Glomerular visceral epithelial cell (primary cell): ENCODE measurements around the gene UROC1.

Experiments used
- DNase-seq: peaks from one replicate; pipeline ENCODE4 v3.0.0-alpha.2; 2016; ENCODE audit errors: extremely low spot score

The UROC1 gene

DNA sequence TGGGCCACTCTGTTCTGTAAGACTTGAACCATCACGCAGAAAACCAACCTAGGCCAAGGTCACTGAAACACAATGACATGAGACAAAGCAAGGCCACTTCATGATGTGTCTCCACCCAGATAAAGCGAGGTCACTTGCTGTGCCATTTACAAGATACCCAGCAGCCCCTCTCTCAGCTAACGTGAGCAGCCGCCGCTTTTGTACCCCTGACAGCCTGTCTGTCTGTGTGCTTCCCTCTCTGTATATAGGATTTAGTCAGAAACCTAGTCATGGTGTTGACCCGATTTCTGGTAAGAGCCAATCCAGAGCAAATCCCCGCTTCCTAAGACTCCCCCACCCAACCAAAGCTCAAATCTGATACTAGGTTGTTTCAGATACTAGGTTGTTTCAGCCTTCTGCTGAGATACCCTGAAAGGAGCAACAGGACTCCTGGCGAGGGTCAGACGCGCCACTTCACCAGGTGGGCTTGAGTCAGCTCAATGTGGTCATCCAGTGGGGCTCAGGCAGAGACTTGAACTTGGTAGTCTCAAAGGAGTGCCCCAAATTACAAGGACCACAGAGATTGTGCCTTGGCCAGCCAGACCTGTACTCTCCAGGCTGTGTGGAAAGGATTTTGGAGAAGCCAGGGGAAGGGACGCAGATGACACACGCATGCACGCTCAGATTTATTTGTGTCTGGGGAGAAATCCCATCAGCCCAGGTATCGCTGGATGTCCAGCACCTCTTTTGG lies 38.8 kb downstream of the UROC1 start:
- no peak for DNase-seq

- DNase-seq: no peak
Observed at GRCh38 chr3:126477061-126477380, 40.6 kb downstream of the UROC1 start.

- DNase-seq: no peak
Observed at GRCh38 chr3:126476166-126477060, 41.2 kb downstream of the UROC1 start.

DNA sequence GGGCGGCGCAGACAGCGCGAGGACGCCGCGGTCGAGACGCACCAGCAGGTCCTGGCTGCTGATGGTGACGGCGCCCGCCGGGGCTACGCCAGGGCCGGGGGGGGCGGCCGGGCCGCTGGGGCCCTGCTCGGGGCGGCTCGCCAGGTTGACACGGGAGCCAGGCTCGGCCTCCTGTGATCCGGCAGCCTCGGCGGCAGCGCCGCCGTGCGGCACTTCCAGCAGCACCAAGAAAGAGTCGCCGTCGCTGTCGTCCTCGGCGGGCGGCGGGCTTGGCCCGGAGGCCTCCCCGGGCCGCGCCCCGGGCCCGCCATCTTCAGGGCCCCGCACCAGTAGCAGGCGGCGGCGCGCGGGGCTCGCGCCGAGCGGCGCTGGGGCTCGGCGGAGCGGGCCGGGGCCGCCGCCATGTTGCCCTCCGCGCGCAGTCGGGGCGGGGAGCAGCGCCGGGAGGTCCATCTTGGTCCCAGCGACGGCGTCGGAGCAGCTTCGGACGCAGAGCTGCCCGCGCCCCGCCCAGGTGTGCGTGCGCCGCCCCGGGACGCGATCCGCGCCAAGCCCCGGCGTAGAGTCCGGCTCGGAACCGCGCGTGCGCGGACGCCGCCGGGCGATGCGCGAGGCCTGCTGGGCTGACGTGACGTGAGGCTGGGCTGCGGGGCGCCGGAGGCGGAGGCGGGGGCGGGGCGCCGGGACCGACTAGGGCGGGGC lies 42.0 kb downstream of the UROC1 start, which contains the start of gene ZXDC:
ZXDC (minus strand) TSS at position 479 of the 702 bp plus-strand sequence; CDS start at position 453, 26 bp downstream.
- DNase-seq: peak; percentile 96

DNA sequence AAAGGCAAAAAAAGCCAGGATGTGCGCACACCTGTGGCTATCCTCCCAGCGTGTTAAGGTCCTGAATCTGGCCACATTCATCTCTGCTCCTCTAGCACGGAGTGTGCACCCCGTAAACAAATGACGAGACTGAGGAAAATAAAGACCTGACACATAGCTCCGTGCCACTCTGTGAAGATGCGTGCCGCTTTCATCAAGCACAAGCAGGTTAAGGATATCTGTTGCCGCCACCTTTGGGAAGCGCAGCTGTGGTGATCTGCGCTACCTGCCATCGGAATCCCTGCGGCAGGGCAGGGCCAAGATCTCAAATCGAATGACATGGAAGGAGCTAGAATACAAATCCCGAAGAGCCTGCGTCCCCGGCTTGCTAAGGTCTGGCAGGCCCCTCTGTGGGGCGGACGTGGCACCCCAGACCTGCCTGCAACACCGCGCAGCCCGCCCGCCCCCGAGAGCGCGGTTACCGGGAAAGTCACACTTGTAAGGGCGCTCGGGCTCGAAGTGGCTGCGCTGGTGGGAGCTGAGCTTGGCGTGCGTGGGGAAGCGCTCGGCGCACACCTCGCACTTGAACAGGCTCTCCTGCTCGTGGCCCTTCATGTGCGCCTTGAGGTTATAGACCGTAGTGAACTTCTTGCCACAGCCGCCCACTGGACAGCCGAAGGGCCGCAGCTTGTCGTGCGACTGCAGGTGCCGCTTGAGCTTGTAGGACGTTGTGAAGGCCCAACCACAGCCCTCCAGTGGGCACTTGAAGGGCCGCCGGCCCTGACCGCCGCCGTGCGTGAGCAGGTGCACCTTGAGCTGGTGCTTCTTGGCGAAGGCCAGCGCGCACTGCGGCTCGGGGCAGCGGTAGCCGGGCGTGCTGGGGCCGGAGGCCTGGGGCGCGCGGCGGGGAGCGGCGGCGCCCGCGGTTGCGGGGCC lies 42.8 kb downstream of the UROC1 start:
- DNase-seq: peak; percentile 44

GRCh38 chr3:126473292-126474168 lies 44.0 kb downstream of the UROC1 start:
- peak; percentile 46 for DNase-seq

DNA sequence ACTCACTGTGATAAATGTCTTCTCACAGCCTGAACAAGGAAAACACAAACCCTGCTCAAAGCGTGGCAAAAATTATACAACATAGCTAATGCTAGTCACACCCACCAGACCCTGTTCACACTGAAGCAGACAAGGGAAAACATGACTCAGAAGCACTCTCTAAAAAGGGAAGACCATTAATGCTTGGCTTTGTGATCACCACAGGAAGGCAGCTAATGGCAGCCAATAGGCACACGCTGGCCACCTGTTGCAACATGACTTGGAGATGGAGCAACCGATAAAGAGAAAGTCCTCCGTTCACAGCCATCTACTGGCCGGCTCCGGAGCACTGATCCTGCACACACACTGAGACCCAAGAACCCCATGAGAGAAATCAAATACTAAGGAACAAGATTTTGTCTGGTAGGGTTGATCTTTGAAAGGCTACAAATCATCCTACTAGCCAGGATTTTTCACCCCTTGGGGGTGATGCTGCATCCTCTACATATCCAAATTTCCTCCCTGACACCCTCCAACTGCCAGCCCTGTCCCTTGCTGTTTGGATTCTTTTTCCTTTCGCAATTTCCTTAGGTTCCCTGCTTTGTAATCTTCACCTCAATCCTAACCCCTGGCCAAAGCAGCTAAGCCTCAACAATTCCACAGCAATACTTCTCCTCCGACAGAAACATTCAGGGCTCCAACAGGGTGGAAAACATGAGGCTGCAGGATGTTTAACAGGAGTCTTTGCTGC lies 45.1 kb downstream of the UROC1 start:
- DNase-seq: peak; percentile 60

- no peak for DNase-seq
Observed at GRCh38 chr3:126469479-126469878, 48.1 kb downstream of the UROC1 start.

DNA sequence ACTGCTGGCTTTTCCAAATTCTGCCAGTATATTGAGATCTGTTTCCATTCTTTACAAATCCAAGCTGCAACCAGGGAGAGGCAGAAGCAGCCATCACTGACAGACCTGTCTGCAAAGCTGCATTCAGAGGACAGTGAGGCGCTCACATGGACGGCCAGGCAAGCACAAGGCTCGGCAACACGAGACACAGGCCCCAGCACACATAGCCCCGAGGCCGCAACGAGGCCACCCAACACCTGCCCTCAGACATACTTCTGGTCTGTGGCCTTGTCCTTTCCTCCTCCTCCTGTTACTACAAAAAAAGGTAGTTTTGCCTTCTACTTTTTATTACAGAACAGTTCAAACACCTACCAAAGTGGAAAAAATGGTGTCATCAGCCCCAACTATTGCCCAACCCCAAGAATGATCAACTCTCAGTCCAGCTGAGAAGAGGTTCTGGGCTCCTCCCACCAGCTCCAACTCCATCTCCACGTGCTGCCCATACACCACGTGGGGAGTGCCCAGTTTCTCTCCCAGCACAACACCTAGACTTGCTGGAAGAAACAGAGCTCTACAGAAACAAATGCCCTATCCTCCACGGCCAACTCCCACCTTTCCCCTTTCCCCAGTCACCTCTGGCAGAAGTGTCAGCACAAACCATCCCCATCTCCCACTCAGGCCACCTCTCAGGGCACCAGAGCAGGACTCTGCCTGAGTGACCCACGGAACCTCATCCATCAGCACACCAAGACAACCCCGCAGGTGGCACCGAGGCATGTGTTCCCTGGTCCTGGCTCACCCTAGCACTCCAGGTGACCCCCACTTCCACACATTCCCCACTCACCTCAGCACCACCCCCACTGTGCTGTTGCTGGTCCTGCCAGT lies 49.3 kb downstream of the UROC1 start:
- DNase-seq: no peak

DNA sequence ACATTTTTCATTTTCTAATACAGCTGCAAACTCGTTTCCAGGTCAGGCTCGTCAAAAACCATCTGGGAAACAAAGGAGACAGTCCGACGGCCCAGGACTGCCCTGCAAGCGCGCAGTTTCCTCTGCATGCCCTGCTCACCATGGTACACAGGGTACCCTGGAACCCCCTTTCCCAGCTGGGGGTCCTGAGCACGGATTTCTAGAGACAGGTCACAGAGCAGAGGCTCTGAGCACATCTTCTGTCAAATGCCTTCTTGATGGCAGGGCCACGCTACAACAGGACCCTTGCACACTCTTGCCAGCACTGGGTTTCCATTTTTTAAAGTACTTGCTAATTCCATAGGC lies 50.0 kb downstream of the UROC1 start:
- no peak for DNase-seq

GRCh38 chr3:126466886-126467610 lies 50.5 kb downstream of the UROC1 start:
- DNase-seq: no peak

GRCh38 chr3:126465928-126466544 lies 51.5 kb downstream of the UROC1 start:
- DNase-seq: no peak

DNA sequence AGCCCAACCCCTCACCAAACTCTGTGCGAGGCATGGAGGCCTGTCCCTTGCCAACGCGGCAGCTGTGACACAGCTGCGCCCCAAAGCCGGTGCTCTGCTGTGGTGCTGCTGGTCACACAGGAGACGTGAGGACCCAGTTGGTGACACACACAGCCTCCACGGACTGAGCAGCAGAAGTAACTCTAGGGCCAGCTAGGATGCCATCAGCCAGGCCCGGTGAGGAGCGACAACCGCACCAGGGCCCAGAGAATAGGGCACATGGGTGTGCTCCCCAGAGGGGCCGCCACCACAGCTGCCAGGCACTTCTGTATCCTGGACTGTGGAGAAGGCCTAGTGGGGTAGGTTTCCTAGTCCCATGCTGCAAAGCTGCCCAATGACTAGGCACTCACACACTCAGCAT lies 52.6 kb downstream of the UROC1 start:
- DNase-seq: no peak

- no peak for DNase-seq
Observed at GRCh38 chr3:126464494-126464893, 53.1 kb downstream of the UROC1 start.

- no peak for DNase-seq
Observed at GRCh38 chr3:126464093-126464492, 53.5 kb downstream of the UROC1 start.

GRCh38 chr3:126463521-126463920 lies 54.1 kb downstream of the UROC1 start:
- no peak for DNase-seq

GRCh38 chr3:126461450-126462070 lies 56.0 kb downstream of the UROC1 start:
- no peak for DNase-seq
